Mucosa of descending colon (tissue), 3 donors: ENCODE results near the gene SERPINC1. TPM values are rescaled to one million over a fixed set of nuclear protein-coding genes. Genes with fewer than 3 reads are reported as not detected.

ENCODE experiments used
- ATAC-seq: fragments of 200-7000 bp; cut with Tn5 transposase; one replicate; pipeline ENCODE4 v1.9.1; 2020; ENCODE audit warnings: mild to moderate bottlenecking, moderate library complexity
- DNase-seq, 3 donors: peaks; one replicate each; pipeline ENCODE4 v3.0.0-alpha.2; 2020
- H3K36me3 ChIP-seq: fragments of 200-600 bp; one replicate; pipeline ENCODE4 v1.8.0; 2021; ENCODE audit warnings: low read depth, mild to moderate bottlenecking
- H3K4me1 ChIP-seq: fragments of 200-600 bp; one replicate; pipeline ENCODE4 v1.8.0; 2021; ENCODE audit warnings: low read depth, mild to moderate bottlenecking
- H3K4me3 ChIP-seq: fragments of 200-600 bp; one replicate; pipeline ENCODE4 v1.8.0; 2021; ENCODE audit warnings: mild to moderate bottlenecking
- H3K9me3 ChIP-seq: fragments of 200-600 bp; one replicate; pipeline ENCODE4 v1.8.0; 2021; ENCODE audit warnings: mild to moderate bottlenecking
- intact Hi-C, 2 donors: fragments of 100-400 bp; cut with DNase I in 1 of 2; cut with micrococcal nuclease in 1 of 2; formaldehyde crosslinking; loops; one replicate each; pipeline versions ENCODE4 v1.11.0 to v1.11.1; 2022; cut with DNase I, micrococcal nuclease
- total RNA-seq, 3 donors: library from RNA; stranded (reverse); fragmentation: NEBNext Ultra II Directional in 2 of 3; extraction: Animal tissue kit (Norgen Biotek cat#: 25700) in 2 of 3; gene quantifications; one replicate each; pipeline versions ENCODE4 v1.2.1 to v1.2.4, GENCODE V29; 2021 to 2023
- TF ChIP-seq, protein P1 (sequence below): fragments of 200-600 bp; IDR thresholded peaks from one replicate; pipeline ENCODE4 v1.8.0; 2022; ENCODE audit warnings: antibody characterized with exemption, mild to moderate bottlenecking
- donor health status: DM: no; HTN: no; CAD: no; lungs with moderate emphysema.
- donor health status: DM: no; HTN: no; CAD: no.
- donor health status: DM: no; HTN: yes; CAD: no.

Gene SERPINC1
- total RNA-seq, 3 donors from 2014 or later, result not detected

- intact Hi-C loops, result no loop called here
- Histone ChIP-seq H3K4me1 (no peaks in the 10 kb centered on the region), H3K36me3 (no peaks in the 10 kb centered on the region), H3K9me3 (no peaks in the 10 kb centered on the region), H3K4me3 (no peak overlapping the region)
- TF ChIP-seq, protein P1, sequence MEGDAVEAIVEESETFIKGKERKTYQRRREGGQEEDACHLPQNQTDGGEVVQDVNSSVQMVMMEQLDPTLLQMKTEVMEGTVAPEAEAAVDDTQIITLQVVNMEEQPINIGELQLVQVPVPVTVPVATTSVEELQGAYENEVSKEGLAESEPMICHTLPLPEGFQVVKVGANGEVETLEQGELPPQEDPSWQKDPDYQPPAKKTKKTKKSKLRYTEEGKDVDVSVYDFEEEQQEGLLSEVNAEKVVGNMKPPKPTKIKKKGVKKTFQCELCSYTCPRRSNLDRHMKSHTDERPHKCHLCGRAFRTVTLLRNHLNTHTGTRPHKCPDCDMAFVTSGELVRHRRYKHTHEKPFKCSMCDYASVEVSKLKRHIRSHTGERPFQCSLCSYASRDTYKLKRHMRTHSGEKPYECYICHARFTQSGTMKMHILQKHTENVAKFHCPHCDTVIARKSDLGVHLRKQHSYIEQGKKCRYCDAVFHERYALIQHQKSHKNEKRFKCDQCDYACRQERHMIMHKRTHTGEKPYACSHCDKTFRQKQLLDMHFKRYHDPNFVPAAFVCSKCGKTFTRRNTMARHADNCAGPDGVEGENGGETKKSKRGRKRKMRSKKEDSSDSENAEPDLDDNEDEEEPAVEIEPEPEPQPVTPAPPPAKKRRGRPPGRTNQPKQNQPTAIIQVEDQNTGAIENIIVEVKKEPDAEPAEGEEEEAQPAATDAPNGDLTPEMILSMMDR, result no peak
- ATAC-seq (no peak), DNase-seq (no peak)
Measured at GRCh38 chr1:173876732-173877131, 40.4 kb downstream of the SERPINC1 start.

- H3K9me3 ChIP-seq, result no peaks in the 10 kb centered on the region
- intact Hi-C loops, result no loop called here
- ATAC-seq, result no peak
- peaks cover 4% of the 10 kb centered on the region for H3K4me1 ChIP-seq
- H3K36me3 ChIP-seq, result no peaks in the 10 kb centered on the region
- no peak overlapping the region for H3K4me3 ChIP-seq
- TF ChIP-seq, protein P1, result no peak
- DNase-seq, result no peak
Measured at GRCh38 chr1:173871500-173871899, 45.6 kb downstream of the SERPINC1 start.

GRCh38 chr1:173871091-173871490 is 46.0 kb downstream of the SERPINC1 start:
- H3K36me3 ChIP-seq, result no peaks in the 10 kb centered on the region
- H3K4me3 ChIP-seq, result no peak overlapping the region
- intact Hi-C loops, result no loop called here
- DNase-seq (no peak), ATAC-seq (no peak)
- peaks cover 6% of the 10 kb centered on the region for H3K4me1 ChIP-seq
- TF ChIP-seq, protein P1, result no peak
- H3K9me3 ChIP-seq, result no peaks in the 10 kb centered on the region

DNA sequence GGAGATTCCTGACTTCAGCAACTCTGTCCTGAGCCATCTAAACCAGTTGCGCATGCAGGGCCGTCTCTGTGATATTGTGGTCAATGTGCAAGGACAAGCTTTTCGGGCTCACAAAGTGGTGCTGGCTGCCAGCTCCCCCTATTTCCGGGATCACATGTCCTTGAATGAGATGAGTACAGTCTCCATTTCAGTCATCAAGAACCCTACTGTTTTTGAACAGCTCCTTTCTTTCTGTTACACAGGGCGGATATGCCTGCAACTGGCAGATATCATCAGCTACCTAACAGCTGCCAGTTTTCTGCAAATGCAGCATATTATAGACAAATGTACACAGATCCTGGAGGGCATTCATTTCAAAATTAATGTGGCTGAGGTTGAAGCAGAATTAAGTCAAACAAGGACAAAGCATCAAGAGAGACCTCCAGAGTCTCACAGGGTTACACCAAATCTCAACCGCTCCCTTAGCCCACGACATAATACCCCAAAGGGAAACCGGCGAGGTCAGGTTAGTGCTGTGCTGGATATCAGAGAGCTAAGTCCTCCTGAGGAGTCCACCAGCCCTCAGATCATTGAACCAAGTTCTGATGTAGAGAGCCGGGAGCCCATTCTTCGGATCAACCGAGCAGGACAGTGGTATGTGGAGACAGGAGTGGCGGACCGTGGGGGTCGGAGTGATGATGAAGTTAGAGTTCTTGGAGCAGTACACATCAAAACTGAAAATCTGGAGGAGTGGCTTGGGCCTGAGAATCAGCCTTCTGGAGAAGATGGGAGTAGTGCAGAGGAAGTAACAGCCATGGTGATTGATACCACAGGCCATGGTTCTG is 46.7 kb downstream of the SERPINC1 start:
- H3K36me3 ChIP-seq, result no peaks in the 10 kb centered on the region
- TF ChIP-seq, protein P1, result no peak
- H3K4me3 ChIP-seq, result no peak overlapping the region
- intact Hi-C loops, result no loop called here
- no peaks in the 10 kb centered on the region for H3K9me3 ChIP-seq
- DNase-seq, result peak; percentile 40 to 60 (median 46)
- no peak for ATAC-seq
- peaks cover 12% of the 10 kb centered on the region for H3K4me1 ChIP-seq

GRCh38 chr1:173869021-173869359 is 48.1 kb downstream of the SERPINC1 start:
- peak; percentile 3 for ATAC-seq

More at GRCh38 chr1:173869021-173869359, 48.1 kb downstream of the SERPINC1 start:
- Histone ChIP-seq H3K9me3 (no peaks in the 10 kb centered on the region), H3K36me3 (no peaks in the 10 kb centered on the region), H3K4me3 (peak overlapping the region; percentile 56), H3K4me1 (peaks cover 12% of the 10 kb centered on the region)
- intact Hi-C loops, result no loop called here
- TF ChIP-seq, protein P1, result no peak
- DNase-seq, result no peak
